Chondrocyte (in vitro differentiated cells): ENCODE measurements around the gene TBL1Y. TPM values are rescaled to one million over a fixed set of nuclear protein-coding genes. Genes with fewer than 3 reads are reported as not detected.
"Not testable (repeated sequence)": the region's sequence is repeated elsewhere in the genome, so short reads cannot be mapped to it uniquely, and the experiment has no call there.

ENCODE experiments used
- DNase-seq: peaks from one replicate; pipeline ENCODE4 v3.0.0; 2021; ENCODE audit warnings: mixed read lengths, low spot score
- H3K27ac Mint-ChIP-seq: one replicate; pipeline ENCODE4 v1.8.0; 2021; ENCODE audit warnings: mild to moderate bottlenecking, moderate library complexity, mixed read lengths; ENCODE audit not compliant: unreplicated experiment
- H3K27me3 Mint-ChIP-seq: 2 replicates; pipeline ENCODE4 v1.8.0; 2021; ENCODE audit warnings: low read depth, mixed read lengths
- H3K36me3 Mint-ChIP-seq: 2 replicates; pipeline ENCODE4 v1.8.0; 2021; ENCODE audit warnings: low read depth, mixed read lengths
- H3K4me1 Mint-ChIP-seq: 2 replicates; pipeline ENCODE4 v1.8.0; 2021; ENCODE audit warnings: low read depth, mild to moderate bottlenecking, mixed read lengths
- H3K4me3 Mint-ChIP-seq: one replicate; pipeline ENCODE4 v1.8.0; 2021; ENCODE audit warnings: mild to moderate bottlenecking, moderate library complexity, mixed read lengths; ENCODE audit not compliant: unreplicated experiment
- H3K9me3 Mint-ChIP-seq: 2 replicates; pipeline ENCODE4 v1.8.0; 2021; ENCODE audit warnings: low read depth, mixed read lengths
- CTCF ChIP-seq: fragments of 200-600 bp; sonication (generic); IDR thresholded peaks from 2 replicates; pipeline ENCODE4 v1.5.0; 2021; ENCODE audit warnings: antibody characterized with exemption, mild to moderate bottlenecking, moderate library complexity
- long read RNA-seq: library from polyadenylated mRNA; stranded (forward); transcript quantifications from one replicate; pipeline ENCODE4 v2.0.0, GENCODE V29; 2021
- total RNA-seq: library from RNA; stranded (reverse); gene quantifications from 3 replicates; pipeline ENCODE4 v1.2.1, GENCODE V29; 2021

The TBL1Y gene
- total RNA-seq, result not detected in 3 replicates
- long read RNA-seq, result 0 reads

- no peak within 1 kb of the TSS for H3K4me3 Mint-ChIP-seq
- H3K4me1 Mint-ChIP-seq, result no peaks in the 10 kb centered on the region
- no peak for DNase-seq
- H3K36me3 Mint-ChIP-seq, result no peaks in the 10 kb centered on the region
- no peaks in the 10 kb centered on the region for H3K27me3 Mint-ChIP-seq
- H3K27ac Mint-ChIP-seq, result no peak within 1 kb of the TSS
- TF ChIP-seq CTCF, result no peak
- H3K9me3 Mint-ChIP-seq, result no peaks in the 10 kb centered on the region
These were observed at the start of gene TBL1Y for GRCh38 chrY:6910372-6911252. Gene TBL1Y (plus strand): TSS chrY:6910697. CDS start chrY:7025085, 114,388 bp downstream.

GRCh38 chrY:6894496-6894895, 16.0 kb upstream of the TBL1Y start:
- Mint-ChIP-seq H3K9me3 (no peaks in the 10 kb centered on the region), H3K4me3 (no peak overlapping the region), H3K4me1 (no peaks in the 10 kb centered on the region), H3K27me3 (no peaks in the 10 kb centered on the region), H3K27ac (no peak overlapping the region), H3K36me3 (no peaks in the 10 kb centered on the region)
- TF ChIP-seq CTCF, result no peak
- DNase-seq, result no peak

GRCh38 chrY:6895236-6895635, 15.3 kb upstream of the TBL1Y start:
- no peak for TF ChIP-seq CTCF
- H3K36me3 Mint-ChIP-seq, result no peaks in the 10 kb centered on the region
- no peak overlapping the region for H3K4me3 Mint-ChIP-seq
- no peak overlapping the region for H3K27ac Mint-ChIP-seq
- DNase-seq, result no peak
- no peaks in the 10 kb centered on the region for H3K9me3 Mint-ChIP-seq
- H3K4me1 Mint-ChIP-seq, result no peaks in the 10 kb centered on the region
- H3K27me3 Mint-ChIP-seq, result no peaks in the 10 kb centered on the region

- not testable (repeated sequence) for H3K9me3 Mint-ChIP-seq, DNase-seq, H3K27ac Mint-ChIP-seq, H3K27me3 Mint-ChIP-seq, H3K36me3 Mint-ChIP-seq, H3K4me3 Mint-ChIP-seq, H3K4me1 Mint-ChIP-seq
These were observed 8.4 kb upstream of the TBL1Y start for GRCh38 chrY:6902116-6902515.

GRCh38 chrY:6907591-6907990, 2.9 kb upstream of the TBL1Y start:
- Mint-ChIP-seq H3K27me3 (no peaks in the 10 kb centered on the region), H3K36me3 (no peaks in the 10 kb centered on the region), H3K27ac (no peak overlapping the region), H3K4me3 (no peak overlapping the region), H3K4me1 (no peaks in the 10 kb centered on the region), H3K9me3 (no peaks in the 10 kb centered on the region)
- no peak for TF ChIP-seq CTCF
- DNase-seq, result no peak

- not testable (repeated sequence) for H3K4me3 Mint-ChIP-seq, H3K36me3 Mint-ChIP-seq, H3K9me3 Mint-ChIP-seq, DNase-seq, H3K27ac Mint-ChIP-seq, H3K4me1 Mint-ChIP-seq, H3K27me3 Mint-ChIP-seq
These were observed 2.5 kb upstream of the TBL1Y start for GRCh38 chrY:6908021-6908420.
